GM12878 (cell line): ENCODE results near the gene USP36. TPM values are rescaled to one million over a fixed set of nuclear protein-coding genes. Genes with fewer than 3 reads are reported as not detected.

Source experiments
- ATAC-seq: fragments of 200-7000 bp; cut with Tn5 transposase; 3 replicates; pipeline ENCODE4 v1.9.1; 2020; ENCODE audit warnings: mild to moderate bottlenecking, moderate library complexity
- BruUV-seq: library from RNA; stranded (reverse); fragments of 400-500 nt; replicated peaks from 2 replicates; lab custom pipeline; 2021; lab: Mats Ljungman, UMichigan
- CTCF ChIA-PET: fragments of 300-600 bp; sonication (Branson Sonifier 250); formaldehyde crosslinking; extraction: SDS; loops from one replicate; lab custom pipeline; 2021; ENCODE audit warnings: inconsistent platforms; lab: Yijun Ruan, JAX
- POLR2A ChIA-PET: fragments of 350-600 bp; formaldehyde crosslinking; extraction: SDS; loops from one replicate; lab custom pipeline; 2021; ENCODE audit warnings: inconsistent platforms; lab: Charles Lee
- RAD21 ChIA-PET: fragments of 300-600 bp; sonication (Branson Sonifier 250); formaldehyde crosslinking; loops from one replicate; lab custom pipeline; 2023; ENCODE audit warnings: antibody characterized with exemption; ENCODE audit not compliant: unreplicated experiment; lab: Charles Lee
- SMC1A ChIA-PET: fragments of 300-600 bp; sonication (Branson Sonifier 250); formaldehyde crosslinking; loops from one replicate; lab custom pipeline; 2023; ENCODE audit not compliant: unreplicated experiment, uncharacterized antibody; lab: Charles Lee
- DNase-seq: peaks from one replicate; pipeline ENCODE4 v3.0.0-alpha.2; 2011; ENCODE audit warnings: low read depth, low spot score
- FAIRE-seq: peaks from 3 replicates; lab custom pipeline; 2011; peaks lifted over from hg19 to GRCh38; lab: Jason Lieb, UNC
- H2AFZ ChIP-seq: 2 replicates; pipeline ENCODE4 v1.6.0; 2011; ENCODE audit warnings: low read depth, low read length, control low read depth; ENCODE audit not compliant: control insufficient read depth
- H3K27ac ChIP-seq: 2 replicates; pipeline ENCODE4 v1.5.1; 2011; ENCODE audit warnings: control low read depth; ENCODE audit not compliant: control insufficient read depth, insufficient read depth
- H3K27me3 ChIP-seq, 2 experiments: replicated peaks in 1 of 2; 2 replicates each; pipeline versions ENCODE4 v1.6.0 to v1.6.1; 2011; ENCODE audit warnings: low read length in 1 of 2; ENCODE audit not compliant: control insufficient read depth in 2 of 2, insufficient read depth in 2 of 2
- H3K36me3 ChIP-seq, 2 experiments: 2 replicates each; pipeline ENCODE4 v1.5.1; 2011; ENCODE audit warnings: low read length in 1 of 2; ENCODE audit not compliant: control insufficient read depth in 2 of 2, insufficient read depth in 2 of 2
- H3K4me1 ChIP-seq: 2 replicates; pipeline ENCODE4 v1.6.1; 2011; ENCODE audit warnings: mild to moderate bottlenecking, low read length, moderate library complexity, mixed read lengths; ENCODE audit not compliant: control insufficient read depth, insufficient read depth
- H3K4me2 ChIP-seq: 2 replicates; pipeline ENCODE4 v1.6.0; 2011; ENCODE audit warnings: control low read depth; ENCODE audit not compliant: control insufficient read depth, insufficient read depth
- H3K4me3 ChIP-seq: fragments of 200-600 bp; sonication (generic); 2 replicates; pipeline ENCODE4 v1.5.1; 2016
- H3K79me2 ChIP-seq: 2 replicates; pipeline ENCODE4 v1.6.0; 2011; ENCODE audit warnings: low read length; ENCODE audit not compliant: control insufficient read depth, insufficient read depth
- H3K9ac ChIP-seq: 2 replicates; pipeline ENCODE4 v1.8.0; 2011; ENCODE audit warnings: low read length, control low read depth, mixed read lengths; ENCODE audit not compliant: control insufficient read depth, insufficient read depth
- H3K9me3 ChIP-seq: replicated peaks from 3 replicates; pipeline ENCODE4 v1.5.1; 2011; ENCODE audit warnings: mild to moderate bottlenecking, low read length; ENCODE audit not compliant: control insufficient read depth, insufficient read depth
- H4K20me1 ChIP-seq: 2 replicates; pipeline ENCODE4 v1.6.0; 2011; ENCODE audit not compliant: control insufficient read depth, insufficient read depth
- HCFC1 ChIP-seq: fragments of 150-350 bp; IDR thresholded peaks from 2 replicates; pipeline ENCODE4 v1.6.1; 2014; ENCODE audit warnings: low read length
- IRF5 ChIP-seq: fragments of 450-650 bp; IDR thresholded peaks from 2 replicates; pipeline ENCODE4 v1.6.1; 2017; ENCODE audit warnings: borderline replicate concordance
- LARP7 ChIP-seq: fragments of 450-650 bp; IDR thresholded peaks from 2 replicates; pipeline ENCODE4 v1.6.1; 2017; ENCODE audit warnings: mild to moderate bottlenecking
- NBN ChIP-seq: fragments of 450-650 bp; IDR thresholded peaks from 2 replicates; pipeline ENCODE4 v1.6.1; 2016
- NFXL1 ChIP-seq: fragments of 450-650 bp; IDR thresholded peaks from 2 replicates; pipeline ENCODE4 v1.6.1; 2017; ENCODE audit warnings: antibody characterized with exemption, mild to moderate bottlenecking, borderline replicate concordance
- NR2C1 ChIP-seq: fragments of 450-650 bp; IDR thresholded peaks from 2 replicates; pipeline ENCODE4 v1.6.1; 2017; ENCODE audit warnings: antibody characterized with exemption, mild to moderate bottlenecking, moderate library complexity
- SMAD5 ChIP-seq: IDR thresholded peaks from 2 replicates; pipeline ENCODE4 v1.6.1; 2016; ENCODE audit warnings: antibody characterized with exemption, low read depth
- SREBF2 ChIP-seq: IDR thresholded peaks from 2 replicates; pipeline ENCODE4 v1.6.1; 2012; ENCODE audit warnings: mild to moderate bottlenecking, low read length
- SUPT20H ChIP-seq: IDR thresholded peaks from 2 replicates; pipeline ENCODE4 v1.6.1; 2011; ENCODE audit warnings: low read depth, mild to moderate bottlenecking, low read length, moderate library complexity, borderline replicate concordance; ENCODE audit not compliant: control insufficient read depth
- WRNIP1 ChIP-seq: IDR thresholded peaks from 2 replicates; pipeline ENCODE4 v1.6.1; 2011; ENCODE audit warnings: low read depth, low read length, improper control_type of control experiment, borderline replicate concordance
- ZNF687 ChIP-seq: fragments of 450-650 bp; IDR thresholded peaks from 2 replicates; pipeline ENCODE4 v1.6.1; 2017; ENCODE audit warnings: mild to moderate bottlenecking, moderate library complexity
- WGBS: methylation state at CpG from one replicate; pipeline ENCODE4 v1.1.6; 2016; ENCODE audit warnings: low lambda C conversion rate; ENCODE audit not compliant: insufficient replicate concordance, insufficient coverage; ENCODE audit errors: missing lambda C conversion rate; 5-methylcytosine and 5-hydroxymethylcytosine counted together
- in situ Hi-C: fragments of 300-500 bp; cut with MboI; formaldehyde crosslinking; loops from 9 replicates; pipeline ENCODE4 v1.14.3; 2018; ENCODE audit warnings: mixed read lengths
- intact Hi-C: fragments of 100-400 bp; cut with micrococcal nuclease; formaldehyde crosslinking; loops from one replicate; pipeline ENCODE4 v1.14.2; 2022; ENCODE audit not compliant: unreplicated experiment
- polyA plus RNA-seq, 11 experiments: library from polyadenylated mRNA; depleted of rRNA in 4 of 11; unstranded in 6 of 11; stranded (reverse) in 5 of 11; fragments of >200 nt; fragmentation: Nextera tagmentation in 4 of 11; fragmentation: Illumina TruSeq in 1 of 11; extraction: Ambion mirVana in 4 of 11; extraction: Trizol in 1 of 11; gene quantifications; 1 replicate in 1 of 11; 2 replicates in 10 of 11; pipeline versions ENCODE4 v1.2.1 to v1.2.3, GENCODE V29; 2011 to 2016; ENCODE audit warnings: inconsistent platforms in 2 of 11, missing spikeins in 2 of 11, low read depth in 1 of 11
- total RNA-seq, 4 experiments: library from RNA; depleted of rRNA in 3 of 4; stranded (reverse); fragments of >200 nt in 3 of 4; fragmentation: Illumina TruSeq in 1 of 4; extraction: Trizol in 1 of 4; gene quantifications; 2 replicates each; pipeline versions ENCODE4 v1.2.1 to v1.2.3, GENCODE V29; 2013 to 2021

Gene USP36
- total and polyA plus RNA-seq, 10 of the 15 experiments (the other 5 are each of a cell fraction or from before 2014, with no cell fraction given) = 7.2 to 65.7 (median 33.6) TPM

GRCh38 chr17:78780335-78780734, 60.3 kb downstream of the USP36 start:
- RAD21 ChIA-PET = interaction anchor here (0.6 to 3.1 kb wide), 13 partner anchors 9 to 71 kb away, joined by 3 to 23 read pairs (median 7); no protein-coding TSS in a partner anchor
- Histone ChIP-seq H3K9ac (peak overlapping the region; percentile 98), H3K4me3 (peak overlapping the region; percentile 82), H3K27ac (peak overlapping the region; percentile 97), H4K20me1 (no peaks in the 10 kb centered on the region), H3K4me1 (peaks cover 6% of the 10 kb centered on the region; the same call in 1 of the 2 replicates), H3K79me2 (peaks cover 66% of the 10 kb centered on the region), H3K27me3 (no peaks in the 10 kb centered on the region), H3K9me3 (no peaks in the 10 kb centered on the region), H2AFZ (no peak overlapping the region), H3K4me2 (peak overlapping the region; percentile 79)
- no TSS peak for BruUV-seq
- peak; percentile 39 for ATAC-seq
- POLR2A ChIA-PET = interaction anchor here (0.7 to 2.1 kb wide), 13 partner anchors 9 to 543 kb away, joined by 3 to 10 read pairs (median 4); no protein-coding TSS in a partner anchor
- intact Hi-C loops (no loop called here), in situ Hi-C loops (no loop called here)
- WGBS = 0% methylated on average over 6 of the region's 6 CpGs
- CTCF ChIA-PET = interaction anchor here (0.7 to 1.5 kb wide), 7 partner anchors 12 to 64 kb away, joined by 3 to 7 read pairs (median 4); no protein-coding TSS in a partner anchor
- SMC1A ChIA-PET = interaction anchor here (0.6 to 2.6 kb wide), 12 partner anchors 10 to 89 kb away, joined by 3 to 21 read pairs (median 4); no protein-coding TSS in a partner anchor
- TF ChIP-seq NBN = peak; percentile 34
- TF ChIP-seq NFXL1 = no peak
- no peak for TF ChIP-seq SREBF2
- peak; percentile 56; the same call in 1 of the 2 replicates for TF ChIP-seq ZNF687
- no peak for TF ChIP-seq IRF5
- peak; percentile 74; the same call in 1 of the 2 replicates for TF ChIP-seq LARP7
- TF ChIP-seq WRNIP1 = 0 out of 2 replicates have a peak, but pooled peaks have one; percentile 10
- TF ChIP-seq SUPT20H = no peak
- 0 out of 2 replicates have a peak, but pooled peaks have one; percentile 28 for TF ChIP-seq SMAD5
- TF ChIP-seq HCFC1 = no peak
- no peak for TF ChIP-seq NR2C1
- TF ChIP-seq, all 136 proteins: peak for 5
- DNase-seq = no peak
- FAIRE-seq = no peak
- H3K36me3 ChIP-seq = no peaks in the 10 kb centered on the region
